ENCODE data around the gene GDNF.

GDNF gene

GRCh38 chr5:37807015-37807414 is 32.8 kb downstream of the GDNF start:
- ATAC-seq: no peak
- TF ChIP-seq ESRRG (CRISPR knock-in tag; IDR thresholded peaks at IDR 0.05) (no peak), SNAI2 (CRISPR knock-in tag; IDR thresholded peaks at IDR 0.05) (no peak), ZNF565 (CRISPR knock-in tag; conservative IDR thresholded peaks at IDR 0.05; ENCODE audit: low read depth) (no peak), CSRNP3 (CRISPR knock-in tag; IDR thresholded peaks at IDR 0.05) (no peak), BACH2 (CRISPR knock-in tag; IDR thresholded peaks at IDR 0.05; ENCODE audit: borderline replicate concordance) (no peak), ZFP30 (CRISPR knock-in tag; IDR thresholded peaks at IDR 0.05) (no peak), ZNF70 (CRISPR knock-in tag; IDR thresholded peaks at IDR 0.05) (no peak), RARB (CRISPR knock-in tag; IDR thresholded peaks at IDR 0.05) (no peak), ZC3H10 (CRISPR knock-in tag; IDR thresholded peaks at IDR 0.05) (no peak), OSR1 (CRISPR knock-in tag; IDR thresholded peaks at IDR 0.05) (no peak), TCF4 (CRISPR knock-in tag; IDR thresholded peaks at IDR 0.05; ENCODE audit: borderline replicate concordance) (no peak), CREB5 (CRISPR knock-in tag; IDR thresholded peaks at IDR 0.05; ENCODE audit: low read depth) (no peak), ZNF8 (CRISPR knock-in tag; IDR thresholded peaks at IDR 0.05) (no peak), TOX (CRISPR knock-in tag; IDR thresholded peaks at IDR 0.05; ENCODE audit: borderline replicate concordance) (no peak), GLIS3 (CRISPR knock-in tag; IDR thresholded peaks at IDR 0.05) (no peak), ZFP3 (CRISPR knock-in tag; IDR thresholded peaks at IDR 0.05) (no peak), ISL1 (CRISPR knock-in tag; IDR thresholded peaks at IDR 0.05) (no peak), PATZ1 (CRISPR knock-in tag; IDR thresholded peaks at IDR 0.05; ENCODE audit: borderline replicate concordance) (no peak)
- TF ChIP-seq, protein P1, sequence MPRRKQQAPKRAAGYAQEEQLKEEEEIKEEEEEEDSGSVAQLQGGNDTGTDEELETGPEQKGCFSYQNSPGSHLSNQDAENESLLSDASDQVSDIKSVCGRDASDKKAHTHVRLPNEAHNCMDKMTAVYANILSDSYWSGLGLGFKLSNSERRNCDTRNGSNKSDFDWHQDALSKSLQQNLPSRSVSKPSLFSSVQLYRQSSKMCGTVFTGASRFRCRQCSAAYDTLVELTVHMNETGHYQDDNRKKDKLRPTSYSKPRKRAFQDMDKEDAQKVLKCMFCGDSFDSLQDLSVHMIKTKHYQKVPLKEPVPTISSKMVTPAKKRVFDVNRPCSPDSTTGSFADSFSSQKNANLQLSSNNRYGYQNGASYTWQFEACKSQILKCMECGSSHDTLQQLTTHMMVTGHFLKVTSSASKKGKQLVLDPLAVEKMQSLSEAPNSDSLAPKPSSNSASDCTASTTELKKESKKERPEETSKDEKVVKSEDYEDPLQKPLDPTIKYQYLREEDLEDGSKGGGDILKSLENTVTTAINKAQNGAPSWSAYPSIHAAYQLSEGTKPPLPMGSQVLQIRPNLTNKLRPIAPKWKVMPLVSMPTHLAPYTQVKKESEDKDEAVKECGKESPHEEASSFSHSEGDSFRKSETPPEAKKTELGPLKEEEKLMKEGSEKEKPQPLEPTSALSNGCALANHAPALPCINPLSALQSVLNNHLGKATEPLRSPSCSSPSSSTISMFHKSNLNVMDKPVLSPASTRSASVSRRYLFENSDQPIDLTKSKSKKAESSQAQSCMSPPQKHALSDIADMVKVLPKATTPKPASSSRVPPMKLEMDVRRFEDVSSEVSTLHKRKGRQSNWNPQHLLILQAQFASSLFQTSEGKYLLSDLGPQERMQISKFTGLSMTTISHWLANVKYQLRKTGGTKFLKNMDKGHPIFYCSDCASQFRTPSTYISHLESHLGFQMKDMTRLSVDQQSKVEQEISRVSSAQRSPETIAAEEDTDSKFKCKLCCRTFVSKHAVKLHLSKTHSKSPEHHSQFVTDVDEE (CRISPR knock-in tag; IDR thresholded peaks at IDR 0.05): no peak
- TF ChIP-seq, protein P2, sequence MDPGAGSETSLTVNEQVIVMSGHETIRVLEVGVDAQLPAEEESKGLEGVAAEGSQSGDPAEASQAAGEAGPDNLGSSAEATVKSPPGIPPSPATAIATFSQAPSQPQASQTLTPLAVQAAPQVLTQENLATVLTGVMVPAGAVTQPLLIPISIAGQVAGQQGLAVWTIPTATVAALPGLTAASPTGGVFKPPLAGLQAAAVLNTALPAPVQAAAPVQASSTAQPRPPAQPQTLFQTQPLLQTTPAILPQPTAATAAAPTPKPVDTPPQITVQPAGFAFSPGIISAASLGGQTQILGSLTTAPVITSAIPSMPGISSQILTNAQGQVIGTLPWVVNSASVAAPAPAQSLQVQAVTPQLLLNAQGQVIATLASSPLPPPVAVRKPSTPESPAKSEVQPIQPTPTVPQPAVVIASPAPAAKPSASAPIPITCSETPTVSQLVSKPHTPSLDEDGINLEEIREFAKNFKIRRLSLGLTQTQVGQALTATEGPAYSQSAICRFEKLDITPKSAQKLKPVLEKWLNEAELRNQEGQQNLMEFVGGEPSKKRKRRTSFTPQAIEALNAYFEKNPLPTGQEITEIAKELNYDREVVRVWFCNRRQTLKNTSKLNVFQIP (CRISPR knock-in tag; IDR thresholded peaks at IDR 0.05; ENCODE audit: borderline replicate concordance, low read depth): no peak

DNA sequence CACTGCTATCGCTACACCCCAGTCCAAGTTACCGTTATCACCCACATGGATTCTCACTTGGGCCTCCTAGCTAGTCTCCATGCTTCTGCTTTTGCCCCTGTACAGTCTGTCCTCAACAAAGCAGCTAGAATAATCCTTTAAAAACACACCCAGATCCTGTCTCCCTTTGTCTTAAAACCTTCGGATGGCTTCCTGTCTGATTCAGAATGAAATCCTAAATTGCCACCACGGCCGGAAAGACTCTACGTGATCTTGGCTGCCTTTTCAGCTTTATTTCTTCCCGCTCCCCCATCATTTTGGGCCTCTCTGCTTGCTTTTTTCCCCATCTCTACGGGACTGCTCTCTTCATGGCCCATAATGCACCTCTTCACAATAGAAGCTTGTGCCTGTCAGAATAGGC is 33.4 kb downstream of the GDNF start:
- TF ChIP-seq CREB5 (CRISPR knock-in tag; IDR thresholded peaks at IDR 0.05; ENCODE audit: low read depth): no peak
- TF ChIP-seq ESRRG (CRISPR knock-in tag; IDR thresholded peaks at IDR 0.05): no peak
- TF ChIP-seq PATZ1 (CRISPR knock-in tag; IDR thresholded peaks at IDR 0.05; ENCODE audit: borderline replicate concordance): no peak
- TF ChIP-seq ZC3H10 (CRISPR knock-in tag; IDR thresholded peaks at IDR 0.05): no peak
- TF ChIP-seq, protein P1 (CRISPR knock-in tag; IDR thresholded peaks at IDR 0.05): no peak
- ATAC-seq: no peak
